ENCODE data around the gene SSX2IP.

- TF ChIP-seq CTCF (conservative IDR thresholded peaks at IDR 0.05; ENCODE audit: low read depth, low read length) (no peak), EZH2 (IDR thresholded peaks at IDR 0.05; ENCODE audit: low read length, unreplicated experiment) (no peak)
Measured at GRCh38 chr1:84615790-84616189, 74.5 kb downstream of the SSX2IP start.
